Spinal cord (tissue), 10 donors: ENCODE data around the gene XIRP2. TPM values are rescaled to one million over a fixed set of nuclear protein-coding genes. Genes with fewer than 3 reads are reported as not detected.

ENCODE experiments used
- DNase-seq, 6 donors: peaks; one replicate each; pipeline versions ENCODE4 v3.0.0 to v3.0.0-alpha.2; 2013 to 2015; ENCODE audit warnings: low spot score in 6 of 6, low read depth in 4 of 6
- H3K27ac ChIP-seq: one replicate; pipeline ENCODE4 v1.5.1; 2013; ENCODE audit warnings: low read depth, low read length, control low read depth
- H3K27me3 ChIP-seq: one replicate; pipeline ENCODE4 v1.6.1; 2013; ENCODE audit warnings: low read length; ENCODE audit not compliant: control insufficient read depth, insufficient read depth
- H3K36me3 ChIP-seq: one replicate; pipeline ENCODE4 v1.6.1; 2013; ENCODE audit warnings: low read length; ENCODE audit not compliant: control insufficient read depth, insufficient read depth
- H3K4me1 ChIP-seq: one replicate; pipeline ENCODE4 v1.6.1; 2013; ENCODE audit warnings: low read length; ENCODE audit not compliant: control insufficient read depth, insufficient read depth
- H3K4me3 ChIP-seq: one replicate; pipeline ENCODE4 v1.5.1; 2013; ENCODE audit warnings: low read depth, low read length, control low read depth
- H3K9me3 ChIP-seq: one replicate; pipeline ENCODE4 v1.6.1; 2013; ENCODE audit warnings: low read length; ENCODE audit not compliant: control insufficient read depth, insufficient read depth
- WGBS: methylation state at CpG from one replicate; pipeline ENCODE4 v1.1.5; 2013; ENCODE audit warnings: missing lambda C conversion rate; ENCODE audit not compliant: insufficient coverage; 5-methylcytosine and 5-hydroxymethylcytosine counted together
- long read RNA-seq, 4 donors: transcript quantifications; one replicate each; lab custom pipeline, GENCODE V29; 2026
- polyA plus RNA-seq, 2 donors: library from polyadenylated mRNA; unstranded; fragments of 120-200 nt; gene quantifications; one replicate each; pipeline ENCODE4 v1.2.1, GENCODE V29; 2013; ENCODE audit not compliant: insufficient read length in 2 of 2
- total RNA-seq, 2 donors: library from RNA; depleted of rRNA in 1 of 2; stranded (reverse); fragments of 120-200 nt in 1 of 2; fragments of >200 nt in 1 of 2; gene quantifications; one replicate each; pipeline versions ENCODE4 v1.2.3 to v1.2.4, GENCODE V29; 2013 to 2014
- donor health status: healthy.

XIRP2 gene, protein sequence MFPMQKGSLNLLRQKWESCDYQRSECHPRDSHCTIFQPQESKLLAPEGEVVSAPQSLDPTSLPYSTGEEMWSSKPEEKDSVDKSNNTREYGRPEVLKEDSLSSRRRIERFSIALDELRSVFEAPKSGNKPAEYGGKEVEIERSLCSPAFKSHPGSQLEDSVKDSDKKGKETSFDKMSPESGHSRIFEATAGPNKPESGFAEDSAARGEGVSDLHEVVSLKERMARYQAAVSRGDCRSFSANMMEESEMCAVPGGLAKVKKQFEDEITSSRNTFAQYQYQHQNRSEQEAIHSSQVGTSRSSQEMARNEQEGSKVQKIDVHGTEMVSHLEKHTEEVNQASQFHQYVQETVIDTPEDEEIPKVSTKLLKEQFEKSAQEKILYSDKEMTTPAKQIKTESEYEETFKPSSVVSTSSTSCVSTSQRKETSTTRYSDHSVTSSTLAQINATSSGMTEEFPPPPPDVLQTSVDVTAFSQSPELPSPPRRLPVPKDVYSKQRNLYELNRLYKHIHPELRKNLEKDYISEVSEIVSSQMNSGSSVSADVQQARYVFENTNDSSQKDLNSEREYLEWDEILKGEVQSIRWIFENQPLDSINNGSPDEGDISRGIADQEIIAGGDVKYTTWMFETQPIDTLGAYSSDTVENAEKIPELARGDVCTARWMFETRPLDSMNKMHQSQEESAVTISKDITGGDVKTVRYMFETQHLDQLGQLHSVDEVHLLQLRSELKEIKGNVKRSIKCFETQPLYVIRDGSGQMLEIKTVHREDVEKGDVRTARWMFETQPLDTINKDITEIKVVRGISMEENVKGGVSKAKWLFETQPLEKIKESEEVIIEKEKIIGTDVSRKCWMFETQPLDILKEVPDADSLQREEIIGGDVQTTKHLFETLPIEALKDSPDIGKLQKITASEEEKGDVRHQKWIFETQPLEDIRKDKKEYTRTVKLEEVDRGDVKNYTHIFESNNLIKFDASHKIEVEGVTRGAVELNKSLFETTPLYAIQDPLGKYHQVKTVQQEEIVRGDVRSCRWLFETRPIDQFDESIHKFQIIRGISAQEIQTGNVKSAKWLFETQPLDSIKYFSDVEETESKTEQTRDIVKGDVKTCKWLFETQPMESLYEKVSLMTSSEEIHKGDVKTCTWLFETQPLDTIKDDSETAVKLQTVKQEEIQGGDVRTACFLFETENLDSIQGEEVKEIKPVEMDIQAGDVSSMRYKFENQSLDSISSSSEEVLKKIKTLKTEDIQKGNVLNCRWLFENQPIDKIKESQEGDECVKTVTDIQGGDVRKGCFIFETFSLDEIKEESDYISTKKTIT (N-terminal part only)
- total RNA-seq (1 to 10 TPM in 1 of 2 donors, under 1 TPM in 1; 0.59 to 1.6 TPM), polyA plus RNA-seq (under 1 TPM; 0.35 to 0.39 TPM)
- long read RNA-seq, donor 1 = 0 reads
- long read RNA-seq, donor 2 = 0 reads
- long read RNA-seq, donor 3 = 0 reads
- long read RNA-seq, donor 4 = 0 reads

DNA sequence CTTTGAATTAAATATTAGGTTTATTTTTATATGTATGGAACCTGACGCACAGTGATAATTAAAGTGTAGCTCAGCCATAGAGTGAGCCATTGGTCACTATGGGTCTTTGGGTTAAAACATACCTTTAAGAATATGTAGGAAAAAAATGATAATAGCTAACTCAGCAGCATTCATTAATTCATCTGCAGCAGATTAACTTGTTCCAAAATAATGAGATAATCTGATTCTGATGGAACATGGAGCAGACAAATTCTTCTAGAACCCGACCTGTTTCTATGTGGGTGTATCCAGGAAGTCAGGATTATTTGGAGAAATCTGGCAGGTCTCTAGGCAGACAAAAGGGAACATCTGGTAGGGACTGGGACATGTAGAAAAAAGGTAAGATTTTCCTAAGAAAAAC is at the start of gene XIRP2:
TSS of gene XIRP2 (plus strand) at position 301 of the 400 bp plus-strand sequence. CDS start 15,003 bp downstream, outside the sequence.
- no CpG with 5 or more reads among the region's 2 CpGs for WGBS
- H3K4me1 ChIP-seq = no peaks in the 10 kb centered on the region
- no peaks in the 10 kb centered on the region for H3K36me3 ChIP-seq
- DNase-seq = no peak
- no peaks in the 10 kb centered on the region for H3K9me3 ChIP-seq
- H3K4me3 ChIP-seq = no peak within 1 kb of the TSS
- H3K27me3 ChIP-seq = no peaks in the 10 kb centered on the region
- no peak within 1 kb of the TSS for H3K27ac ChIP-seq

DNA sequence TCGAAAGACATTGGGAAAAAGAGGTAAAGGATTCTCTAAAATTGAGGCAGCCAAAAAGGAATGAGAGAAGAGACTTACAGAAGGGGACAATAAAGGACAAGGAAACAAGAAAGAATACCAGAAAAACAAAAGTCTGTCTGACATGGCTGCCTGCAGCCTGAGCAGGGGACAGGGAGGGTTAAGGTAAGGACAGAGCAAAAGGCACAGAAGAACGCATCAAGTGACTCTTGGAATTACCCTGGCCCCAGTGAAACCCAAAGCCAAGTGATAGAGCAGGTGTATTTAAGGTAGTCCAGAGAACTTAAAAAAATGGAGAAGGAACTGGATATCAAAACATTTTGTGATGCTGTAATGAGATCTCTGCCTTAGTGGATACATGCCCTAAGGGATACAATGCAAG is 47.1 kb upstream of the XIRP2 start:
- no peak overlapping the region for H3K4me3 ChIP-seq
- H3K27ac ChIP-seq = no peak overlapping the region
- DNase-seq = no peak
- H3K9me3 ChIP-seq = no peaks in the 10 kb centered on the region
- 67% methylated on average over 2 of the region's 2 CpGs for WGBS
- no peaks in the 10 kb centered on the region for H3K27me3 ChIP-seq
- no peaks in the 10 kb centered on the region for H3K4me1 ChIP-seq
- no peaks in the 10 kb centered on the region for H3K36me3 ChIP-seq

DNA sequence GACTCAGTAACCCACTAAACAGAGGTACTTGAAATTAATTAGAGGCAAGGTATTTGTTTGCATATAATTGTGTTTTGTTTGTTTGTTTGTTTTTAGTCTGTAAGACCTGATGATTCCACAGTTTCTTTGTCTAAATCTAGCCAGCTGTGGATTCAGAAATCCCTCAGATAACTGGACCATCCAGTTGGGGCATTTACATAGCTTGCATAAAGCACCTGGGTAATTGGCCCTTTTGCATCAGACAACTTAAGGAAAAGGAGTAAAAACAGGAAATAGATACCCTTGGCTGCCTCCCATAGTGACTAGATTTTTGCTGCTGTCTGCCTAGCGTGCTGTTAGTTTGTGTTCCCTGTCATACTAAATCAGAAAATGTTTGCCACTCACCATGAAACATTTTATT is 46.6 kb upstream of the XIRP2 start:
- H3K4me3 ChIP-seq = no peak overlapping the region
- no peak overlapping the region for H3K27ac ChIP-seq
- no peaks in the 10 kb centered on the region for H3K27me3 ChIP-seq
- no peaks in the 10 kb centered on the region for H3K36me3 ChIP-seq
- no peaks in the 10 kb centered on the region for H3K9me3 ChIP-seq
- DNase-seq = peak in 1 of 6 donors; percentile 19
- no peaks in the 10 kb centered on the region for H3K4me1 ChIP-seq
- WGBS = 0% methylated on average over 1 of the region's 1 CpG

DNA sequence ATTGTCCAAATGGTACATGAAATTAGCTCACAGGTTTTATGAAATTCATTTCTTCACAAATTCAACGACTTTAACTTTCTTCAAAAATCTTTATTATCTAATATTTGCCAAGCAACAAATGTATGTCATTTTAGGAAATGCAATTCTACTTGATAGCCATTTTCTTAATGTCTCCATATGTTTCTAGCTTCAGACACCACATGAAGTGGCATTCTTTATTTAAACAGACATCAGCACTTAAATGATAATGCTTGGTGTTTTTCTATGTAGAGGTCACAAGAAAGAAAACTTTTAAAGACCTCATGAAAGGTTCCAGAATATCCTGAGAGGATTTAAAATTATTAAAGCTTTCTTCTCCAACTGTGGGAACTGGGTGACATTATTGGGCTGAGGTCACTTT is 44.2 kb upstream of the XIRP2 start:
- WGBS = no CpG with 5 or more reads among the region's 1 CpG
- H3K4me3 ChIP-seq = no peak overlapping the region
- H3K27ac ChIP-seq = no peak overlapping the region
- peaks cover 3% of the 10 kb centered on the region for H3K9me3 ChIP-seq
- H3K36me3 ChIP-seq = no peaks in the 10 kb centered on the region
- no peak for DNase-seq
- no peaks in the 10 kb centered on the region for H3K27me3 ChIP-seq
- H3K4me1 ChIP-seq = no peaks in the 10 kb centered on the region

DNA sequence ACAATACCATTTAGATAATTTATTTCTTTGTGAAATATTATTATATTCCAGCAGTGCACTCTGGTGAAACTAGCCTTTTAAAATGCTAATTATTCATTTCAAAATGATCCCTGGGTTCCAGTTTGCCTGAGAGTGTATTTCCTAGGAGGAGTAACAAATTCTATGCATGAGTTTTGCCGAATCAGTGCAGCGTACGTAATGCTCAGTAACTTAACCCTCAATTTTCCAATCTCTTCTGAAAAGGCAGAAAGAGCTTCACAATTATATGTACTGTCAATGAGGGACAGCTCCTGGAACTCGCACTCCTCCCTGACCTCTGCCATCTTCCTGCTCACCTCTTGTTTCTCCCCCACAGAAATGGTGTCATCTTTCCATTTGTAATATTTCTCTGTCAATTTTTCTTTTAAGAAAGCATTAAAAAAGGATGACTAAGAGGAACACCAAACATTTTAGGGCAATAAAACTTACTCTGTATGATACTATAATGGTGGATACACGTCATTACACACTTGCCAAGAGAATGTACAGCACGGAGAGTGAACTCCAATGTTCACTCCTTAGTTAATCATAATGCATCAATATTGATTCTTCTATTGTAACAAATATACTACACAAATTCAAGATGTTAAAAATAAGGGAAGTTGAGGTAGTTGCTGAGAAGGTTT is 25.7 kb upstream of the XIRP2 start:
- no peaks in the 10 kb centered on the region for H3K4me1 ChIP-seq
- peak in 1 of 6 donors; percentile 71 for DNase-seq
- WGBS = 37% methylated on average over 3 of the region's 6 CpGs
- H3K4me3 ChIP-seq = no peak overlapping the region
- H3K27ac ChIP-seq = no peak overlapping the region
- no peaks in the 10 kb centered on the region for H3K27me3 ChIP-seq
- H3K9me3 ChIP-seq = no peaks in the 10 kb centered on the region
- H3K36me3 ChIP-seq = no peaks in the 10 kb centered on the region

DNA sequence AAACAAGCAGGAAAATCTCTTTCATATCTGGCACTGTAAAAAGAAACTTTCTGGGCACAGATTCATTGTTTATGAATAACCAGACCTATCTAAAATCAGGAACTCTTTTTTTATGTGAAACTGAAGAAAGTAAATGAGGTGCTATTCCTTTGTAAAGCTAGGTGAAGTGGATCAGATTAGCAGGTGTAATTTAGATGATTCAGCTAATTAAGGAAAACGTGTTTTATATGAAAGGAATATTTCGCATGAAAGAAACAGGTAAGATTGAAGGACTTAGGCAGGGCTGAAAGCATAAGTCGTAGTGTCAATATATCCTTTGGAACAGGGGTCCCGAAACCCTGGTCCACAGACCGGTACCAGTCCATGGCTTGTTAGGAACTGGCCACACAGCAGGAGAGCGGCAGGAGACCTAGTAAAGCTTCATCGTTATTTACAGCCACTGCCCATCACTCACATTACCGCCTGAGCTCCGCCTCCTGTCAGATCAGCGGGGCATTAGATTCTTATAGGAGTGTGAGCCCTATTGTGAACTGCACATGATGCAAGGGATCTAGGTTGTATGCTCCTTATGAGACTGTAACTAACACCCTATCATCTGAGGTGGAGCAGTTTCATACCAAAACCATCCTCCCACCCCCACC is 20.3 kb upstream of the XIRP2 start:
- 54% methylated on average over 6 of the region's 10 CpGs for WGBS
- Histone ChIP-seq H3K9me3 (no peaks in the 10 kb centered on the region), H3K27ac (no peak overlapping the region), H3K4me3 (no peak overlapping the region), H3K4me1 (no peaks in the 10 kb centered on the region), H3K27me3 (no peaks in the 10 kb centered on the region), H3K36me3 (no peaks in the 10 kb centered on the region)
- no peak for DNase-seq

DNA sequence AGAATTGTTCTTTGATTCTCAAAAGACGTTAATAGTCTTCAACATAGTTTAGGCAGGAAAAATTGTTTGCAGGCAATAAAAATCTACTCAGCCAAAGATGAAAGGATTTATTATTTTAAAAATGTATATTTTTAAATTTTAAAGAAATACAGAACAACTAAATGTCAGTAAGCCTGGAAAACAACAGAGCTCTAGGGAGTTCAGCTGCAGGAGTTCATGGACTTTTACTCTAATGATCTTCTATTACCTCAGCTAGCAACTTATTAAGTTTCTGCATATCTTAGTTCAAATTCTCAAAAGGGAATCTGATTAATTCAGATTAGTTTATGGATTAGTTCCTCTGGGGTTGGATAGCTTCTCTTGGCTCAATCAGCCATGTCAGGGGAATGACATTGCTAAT is 17.9 kb upstream of the XIRP2 start:
- Histone ChIP-seq H3K9me3 (no peaks in the 10 kb centered on the region), H3K27ac (no peak overlapping the region), H3K4me1 (no peaks in the 10 kb centered on the region), H3K27me3 (no peaks in the 10 kb centered on the region), H3K4me3 (no peak overlapping the region), H3K36me3 (no peaks in the 10 kb centered on the region)
- no peak for DNase-seq
- WGBS = no CpG with 5 or more reads among the region's 1 CpG

DNA sequence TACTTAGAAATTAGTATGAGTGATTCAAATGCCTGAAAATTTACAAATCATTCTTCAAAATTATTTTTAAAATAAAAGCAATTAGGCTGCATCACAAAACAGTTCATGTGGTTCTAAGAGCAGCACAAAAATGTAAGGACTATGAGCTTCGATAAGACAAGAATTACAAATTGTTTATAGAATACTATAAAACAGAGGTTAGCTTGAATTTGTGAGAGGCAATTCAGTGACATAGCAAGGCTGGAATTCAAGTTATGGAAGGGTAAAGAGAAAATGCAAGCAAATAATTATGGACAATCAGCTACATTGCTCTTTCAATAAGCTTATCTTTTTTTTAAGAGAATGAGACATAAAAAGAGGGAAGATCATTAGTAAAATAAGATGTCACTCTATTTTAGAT is 7.1 kb upstream of the XIRP2 start:
- Histone ChIP-seq H3K27ac (no peak overlapping the region), H3K4me3 (no peak overlapping the region), H3K36me3 (no peaks in the 10 kb centered on the region), H3K9me3 (no peaks in the 10 kb centered on the region), H3K27me3 (no peaks in the 10 kb centered on the region), H3K4me1 (no peaks in the 10 kb centered on the region)
- no peak for DNase-seq
- WGBS = no CpG with 5 or more reads among the region's 1 CpG
